Endodermal cell (in vitro differentiated cells): ENCODE measurements around the gene SNX30. TPM values are rescaled to one million over a fixed set of nuclear protein-coding genes. Genes with fewer than 3 reads are reported as not detected.

Source experiments
- DNase-seq: peaks from one replicate; pipeline ENCODE4 v3.0.0-alpha.2; 2017
- H3K27ac ChIP-seq: 2 replicates; pipeline ENCODE4 v1.5.1; 2013; ENCODE audit warnings: mild to moderate bottlenecking, low read depth, low read length, moderate library complexity
- H3K27me3 ChIP-seq: 2 replicates; pipeline ENCODE4 v1.6.1; 2013; ENCODE audit warnings: mild to moderate bottlenecking, low read length, moderate library complexity; ENCODE audit not compliant: insufficient read depth, control insufficient read depth, poor library complexity, severe bottlenecking
- H3K36me3 ChIP-seq: 2 replicates; pipeline ENCODE4 v1.7.0; 2013; ENCODE audit warnings: mild to moderate bottlenecking, low read length, moderate library complexity; ENCODE audit not compliant: control insufficient read depth, insufficient read depth
- H3K4me1 ChIP-seq: one replicate; pipeline ENCODE4 v1.7.0; 2013; ENCODE audit warnings: low read length; ENCODE audit not compliant: control insufficient read depth, insufficient read depth
- H3K4me3 ChIP-seq: 2 replicates; pipeline ENCODE4 v1.5.1; 2013; ENCODE audit warnings: mild to moderate bottlenecking, low read length, moderate library complexity
- H3K9ac ChIP-seq: 2 replicates; pipeline ENCODE4 v1.6.1; 2013; ENCODE audit warnings: mild to moderate bottlenecking, low read length, moderate library complexity; ENCODE audit not compliant: poor library complexity, severe bottlenecking; ENCODE audit errors: extremely low read depth
- H3K9me3 ChIP-seq: 2 replicates; pipeline ENCODE4 v1.6.1; 2013; ENCODE audit warnings: mild to moderate bottlenecking, low read length, moderate library complexity; ENCODE audit not compliant: control insufficient read depth
- H3K27ac Mint-ChIP-seq: 2 replicates; pipeline ENCODE4 v1.8.0; 2020; ENCODE audit warnings: mixed read lengths
- H3K27me3 Mint-ChIP-seq: 2 replicates; pipeline ENCODE4 v1.8.0; 2021; ENCODE audit warnings: mild to moderate bottlenecking, mixed read lengths; ENCODE audit not compliant: insufficient read depth
- H3K36me3 Mint-ChIP-seq: 2 replicates; pipeline ENCODE4 v1.8.0; 2020; ENCODE audit warnings: low read depth, mixed read lengths
- H3K4me1 Mint-ChIP-seq: 2 replicates; pipeline ENCODE4 v1.8.0; 2020; ENCODE audit warnings: mixed read lengths
- H3K4me3 Mint-ChIP-seq: 2 replicates; pipeline ENCODE4 v1.8.0; 2020; ENCODE audit warnings: mild to moderate bottlenecking, moderate library complexity, mixed read lengths
- H3K9me3 Mint-ChIP-seq: 2 replicates; pipeline ENCODE4 v1.8.0; 2020; ENCODE audit warnings: mild to moderate bottlenecking, mixed read lengths
- CTCF ChIP-seq: fragments of 200-600 bp; sonication (generic); conservative IDR thresholded peaks from 2 replicates; pipeline ENCODE4 v1.5.0; 2021; ENCODE audit warnings: antibody characterized with exemption, mild to moderate bottlenecking
- WGBS, 2 experiments: methylation state at CpG; one replicate each; pipeline versions ENCODE4 v1.1.5 to v1.1.7; 2013; ENCODE audit warnings: missing lambda C conversion rate in 2 of 2, mixed read lengths in 1 of 2; ENCODE audit not compliant: insufficient coverage in 1 of 2, insufficient read length in 1 of 2; 5-methylcytosine and 5-hydroxymethylcytosine counted together
- total RNA-seq, 2 donors: library from RNA; stranded (reverse); fragmentation: NEBNext Ultra II Directional in 1 of 2; extraction: Animal tissue kit (Norgen Biotek cat#: 25700) in 1 of 2; gene quantifications; 2 replicates in 1 of 2; 3 replicates in 1 of 2; pipeline ENCODE4 v1.2.1, GENCODE V29; 2021

SNX30 gene
- total RNA-seq, 2 donors from 2014 or later = 11.8 to 14.8 TPM

GRCh38 chr9:112844771-112845542 is 94.4 kb downstream of the SNX30 start:
- Histone ChIP-seq H3K36me3 (peaks cover under 1% of the 10 kb centered on the region), H3K9me3 (no peaks in the 10 kb centered on the region), H3K27ac (no peak overlapping the region), H3K4me3 (no peak overlapping the region), H3K4me1 (peaks cover 6% of the 10 kb centered on the region), H3K27me3 (no peaks in the 10 kb centered on the region), H3K9ac (no peak overlapping the region)
- peak; percentile 94 for DNase-seq
- Mint-ChIP-seq H3K27me3 (no peaks in the 10 kb centered on the region), H3K4me1 (peaks cover 12% of the 10 kb centered on the region), H3K4me3 (no peak overlapping the region), H3K36me3 (peaks cover 1% of the 10 kb centered on the region), H3K9me3 (no peaks in the 10 kb centered on the region), H3K27ac (peak overlapping the region; percentile 40)
- 43% methylated on average over 10 to 15 of the region's 15 CpGs for WGBS, 2 experiments
- TF ChIP-seq CTCF = peak; percentile 99

- Histone ChIP-seq H3K9me3 (no peaks in the 10 kb centered on the region), H3K4me3 (no peak overlapping the region), H3K27ac (no peak overlapping the region), H3K9ac (no peak overlapping the region), H3K4me1 (peaks cover 6% of the 10 kb centered on the region), H3K36me3 (no peaks in the 10 kb centered on the region), H3K27me3 (no peaks in the 10 kb centered on the region)
- Mint-ChIP-seq H3K27me3 (no peaks in the 10 kb centered on the region), H3K9me3 (no peaks in the 10 kb centered on the region), H3K36me3 (peaks cover 9% of the 10 kb centered on the region), H3K27ac (no peak overlapping the region), H3K4me1 (peaks cover 12% of the 10 kb centered on the region), H3K4me3 (no peak overlapping the region)
- 82 to 93% methylated on average over 5 to 13 of the region's 14 CpGs for WGBS, 2 experiments
- DNase-seq = peak; percentile 52
- TF ChIP-seq CTCF = no peak
Observed at GRCh38 chr9:112846528-112847488, 96.2 kb downstream of the SNX30 start.

GRCh38 chr9:112848316-112849151 is 98.0 kb downstream of the SNX30 start:
- H3K36me3 ChIP-seq = peaks cover 6% of the 10 kb centered on the region
- H3K27me3 Mint-ChIP-seq = no peaks in the 10 kb centered on the region
- no peaks in the 10 kb centered on the region for H3K9me3 ChIP-seq
- H3K27ac Mint-ChIP-seq = no peak overlapping the region
- H3K27me3 ChIP-seq = no peaks in the 10 kb centered on the region
- peak overlapping the region; percentile 24 for H3K27ac ChIP-seq
- peak; percentile 54 for DNase-seq
- H3K4me3 Mint-ChIP-seq = no peak overlapping the region
- H3K36me3 Mint-ChIP-seq = peaks cover 18% of the 10 kb centered on the region
- WGBS, 2 experiments = 87% methylated on average over 10 to 13 of the region's 13 CpGs
- H3K4me3 ChIP-seq = no peak overlapping the region
- peaks cover 12% of the 10 kb centered on the region for H3K4me1 Mint-ChIP-seq
- TF ChIP-seq CTCF = peak; percentile 32
- H3K9me3 Mint-ChIP-seq = no peaks in the 10 kb centered on the region
- no peak overlapping the region for H3K9ac ChIP-seq
- peaks cover 6% of the 10 kb centered on the region for H3K4me1 ChIP-seq
